RWPE2 (cell line): ENCODE results near the gene LRRC14B.
"Not testable (repeated sequence)": the region's sequence is repeated elsewhere in the genome, so short reads cannot be mapped to it uniquely, and the experiment has no call there.

ENCODE experiments used
- ATAC-seq: fragments of 200-7000 bp; cut with Tn5 transposase; 3 replicates; pipeline ENCODE4 v1.9.1; 2021; ENCODE audit warnings: low read depth
- DNase-seq: peaks from one replicate; pipeline ENCODE4 v3.0.0-alpha.2; 2020; ENCODE audit warnings: low spot score
- H3K27ac ChIP-seq: fragments of 450-650 bp; 2 replicates; pipeline ENCODE4 v1.5.1; 2017; ENCODE audit warnings: mild to moderate bottlenecking; ENCODE audit not compliant: poor library complexity, severe bottlenecking
- H3K27me3 ChIP-seq: fragments of 250-450 bp; sonication (Bioruptor Pico); 2 replicates; pipeline ENCODE4 v1.5.1; 2021; ENCODE audit warnings: mild to moderate bottlenecking, moderate library complexity; ENCODE audit not compliant: insufficient read depth, poor library complexity, severe bottlenecking
- H3K36me3 ChIP-seq: fragments of 250-450 bp; sonication (Bioruptor Pico); 2 replicates; pipeline ENCODE4 v1.5.1; 2020; ENCODE audit warnings: low read depth, mild to moderate bottlenecking, moderate library complexity
- H3K4me1 ChIP-seq: fragments of 250-450 bp; sonication (Bioruptor Pico); 2 replicates; pipeline ENCODE4 v1.5.1; 2021; ENCODE audit warnings: mild to moderate bottlenecking, moderate library complexity; ENCODE audit not compliant: insufficient read depth, poor library complexity, severe bottlenecking
- H3K4me3 ChIP-seq: fragments of 250-450 bp; sonication (Bioruptor Pico); 2 replicates; pipeline ENCODE4 v1.5.1; 2021; ENCODE audit warnings: mild to moderate bottlenecking, moderate library complexity; ENCODE audit not compliant: severe bottlenecking
- H3K9me3 ChIP-seq: fragments of 250-450 bp; sonication (Bioruptor Pico); 2 replicates; pipeline ENCODE4 v1.5.1; 2021; ENCODE audit warnings: mild to moderate bottlenecking, moderate library complexity; ENCODE audit not compliant: severe bottlenecking
- TF ChIP-seq, protein P1 (sequence below): fragments of 450-650 bp; IDR thresholded peaks from one replicate; pipeline ENCODE4 v1.5.1; 2017; ENCODE audit warnings: mild to moderate bottlenecking, moderate library complexity; ENCODE audit not compliant: poor library complexity, severe bottlenecking

The LRRC14B gene

DNA sequence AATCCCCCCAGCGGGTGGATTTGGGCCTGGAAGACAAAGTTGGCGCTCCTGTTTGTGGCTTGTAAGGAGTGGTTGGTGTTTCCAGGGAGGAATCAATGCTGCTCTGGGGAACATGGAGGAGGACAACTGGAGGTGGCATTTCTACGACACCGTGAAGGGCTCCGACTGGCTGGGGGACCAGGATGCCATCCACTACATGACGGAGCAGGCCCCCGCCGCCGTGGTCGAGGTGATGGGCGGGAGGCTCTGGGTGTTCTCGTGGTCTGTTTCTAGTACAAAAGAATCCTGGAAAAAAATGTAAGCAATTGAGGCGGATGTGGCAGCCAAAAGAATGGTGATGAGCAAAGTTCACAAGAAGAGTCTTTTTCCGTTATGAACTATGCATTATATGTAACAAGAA lies 34.0 kb downstream of the LRRC14B start:
- no peaks in the 10 kb centered on the region for H3K27me3 ChIP-seq
- H3K36me3 ChIP-seq = peaks cover 75% of the 10 kb centered on the region
- TF ChIP-seq, protein P1, sequence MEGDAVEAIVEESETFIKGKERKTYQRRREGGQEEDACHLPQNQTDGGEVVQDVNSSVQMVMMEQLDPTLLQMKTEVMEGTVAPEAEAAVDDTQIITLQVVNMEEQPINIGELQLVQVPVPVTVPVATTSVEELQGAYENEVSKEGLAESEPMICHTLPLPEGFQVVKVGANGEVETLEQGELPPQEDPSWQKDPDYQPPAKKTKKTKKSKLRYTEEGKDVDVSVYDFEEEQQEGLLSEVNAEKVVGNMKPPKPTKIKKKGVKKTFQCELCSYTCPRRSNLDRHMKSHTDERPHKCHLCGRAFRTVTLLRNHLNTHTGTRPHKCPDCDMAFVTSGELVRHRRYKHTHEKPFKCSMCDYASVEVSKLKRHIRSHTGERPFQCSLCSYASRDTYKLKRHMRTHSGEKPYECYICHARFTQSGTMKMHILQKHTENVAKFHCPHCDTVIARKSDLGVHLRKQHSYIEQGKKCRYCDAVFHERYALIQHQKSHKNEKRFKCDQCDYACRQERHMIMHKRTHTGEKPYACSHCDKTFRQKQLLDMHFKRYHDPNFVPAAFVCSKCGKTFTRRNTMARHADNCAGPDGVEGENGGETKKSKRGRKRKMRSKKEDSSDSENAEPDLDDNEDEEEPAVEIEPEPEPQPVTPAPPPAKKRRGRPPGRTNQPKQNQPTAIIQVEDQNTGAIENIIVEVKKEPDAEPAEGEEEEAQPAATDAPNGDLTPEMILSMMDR = no peak
- H3K9me3 ChIP-seq = no peaks in the 10 kb centered on the region
- H3K27ac ChIP-seq = no peak overlapping the region
- ATAC-seq (no peak), DNase-seq (no peak)
- no peak overlapping the region for H3K4me3 ChIP-seq
- peaks cover 21% of the 10 kb centered on the region for H3K4me1 ChIP-seq

DNA sequence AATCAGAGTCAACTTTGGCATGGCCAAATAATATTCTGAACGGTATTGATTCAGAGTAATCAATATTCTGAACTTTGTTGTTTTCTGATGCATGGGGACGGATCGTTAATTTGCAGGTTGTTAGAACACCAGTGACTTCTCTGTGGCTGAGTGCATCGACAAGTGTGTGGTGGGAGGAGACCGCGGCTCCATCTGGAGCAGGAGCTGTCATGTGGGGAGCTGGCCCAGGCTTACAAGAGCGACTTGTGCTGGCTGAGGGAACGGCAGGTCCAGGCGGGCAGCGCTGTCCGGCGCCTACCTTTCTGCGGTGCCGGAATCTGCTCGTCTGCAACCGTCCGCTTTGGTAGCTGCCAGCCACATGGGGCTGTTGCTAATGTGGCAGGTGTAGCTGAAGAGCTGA lies 36.1 kb downstream of the LRRC14B start:
- not testable (repeated sequence) for H3K4me3 ChIP-seq, H3K9me3 ChIP-seq, ATAC-seq, H3K27me3 ChIP-seq, H3K4me1 ChIP-seq, DNase-seq, H3K27ac ChIP-seq
- peaks cover 72% of the 10 kb centered on the region for H3K36me3 ChIP-seq

DNA sequence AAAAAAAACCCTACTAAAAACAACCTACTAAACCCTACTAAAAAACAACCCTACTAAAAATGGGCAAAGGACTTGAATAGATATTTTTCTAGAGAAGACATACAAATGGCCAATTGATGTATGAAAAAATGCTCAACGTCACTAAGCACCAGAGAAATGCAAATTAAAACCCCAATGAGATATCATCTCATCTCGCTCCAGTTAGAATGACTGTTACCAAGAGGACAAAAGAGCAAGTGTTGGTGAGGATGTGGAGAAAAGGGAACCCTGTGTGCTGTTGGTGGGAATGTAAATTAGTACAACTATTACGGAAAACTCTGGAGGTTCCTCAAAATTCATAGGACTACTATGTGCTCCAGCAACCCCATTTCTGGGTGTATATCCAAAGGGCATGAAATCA lies 37.6 kb downstream of the LRRC14B start:
- Histone ChIP-seq H3K9me3 (no peaks in the 10 kb centered on the region), H3K36me3 (peaks cover 77% of the 10 kb centered on the region), H3K4me3 (no peak overlapping the region), H3K27me3 (no peaks in the 10 kb centered on the region), H3K27ac (no peak overlapping the region), H3K4me1 (no peaks in the 10 kb centered on the region)
- TF ChIP-seq, protein P1 = no peak
- ATAC-seq (no peak), DNase-seq (no peak)

DNA sequence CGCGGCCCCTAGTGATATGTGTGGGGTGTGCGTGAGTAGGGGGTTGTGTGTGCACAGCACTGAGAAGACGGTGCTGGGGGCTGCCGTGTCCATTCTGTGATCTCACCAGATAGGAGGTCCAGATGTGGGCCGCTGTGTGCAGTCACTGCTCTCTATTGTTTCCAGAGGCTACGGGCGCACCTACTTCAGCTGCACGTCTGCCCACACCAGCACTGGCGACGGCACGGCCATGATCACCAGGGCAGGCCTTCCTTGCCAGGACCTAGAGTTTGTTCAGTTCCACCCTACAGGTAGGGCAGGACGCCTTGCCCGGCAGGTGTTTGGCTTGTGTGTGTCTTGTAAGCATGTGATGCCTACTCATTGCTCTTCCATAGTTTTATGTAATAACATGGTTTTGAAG lies 39.4 kb downstream of the LRRC14B start:
- H3K4me1 ChIP-seq = no peaks in the 10 kb centered on the region
- ATAC-seq = no peak
- no peaks in the 10 kb centered on the region for H3K27me3 ChIP-seq
- H3K9me3 ChIP-seq = no peaks in the 10 kb centered on the region
- TF ChIP-seq, protein P1 = no peak
- no peak overlapping the region for H3K27ac ChIP-seq
- H3K4me3 ChIP-seq = no peak overlapping the region
- H3K36me3 ChIP-seq = peaks cover 77% of the 10 kb centered on the region
- no peak for DNase-seq

DNA sequence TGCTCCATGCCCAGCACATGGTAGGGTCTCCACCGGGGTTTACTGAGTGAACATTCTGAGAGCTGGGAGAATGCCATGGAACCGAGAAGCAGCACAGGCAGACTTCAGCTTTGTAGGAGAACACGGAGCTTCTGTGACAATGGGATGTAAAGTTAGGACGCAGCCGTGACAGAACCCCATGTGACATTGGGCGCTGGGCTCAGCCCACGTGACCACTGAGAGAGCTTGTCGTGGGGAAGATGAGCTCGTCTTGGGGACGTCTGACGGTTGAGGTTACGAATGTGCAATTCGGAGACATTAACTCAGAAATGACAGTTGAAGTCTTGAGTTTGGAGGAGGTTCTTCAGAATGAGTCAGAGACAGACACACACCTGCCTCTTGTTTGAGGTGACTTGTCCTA lies 40.4 kb downstream of the LRRC14B start:
- Histone ChIP-seq H3K27me3 (no peaks in the 10 kb centered on the region), H3K4me1 (no peaks in the 10 kb centered on the region), H3K4me3 (no peak overlapping the region), H3K27ac (no peak overlapping the region), H3K9me3 (no peaks in the 10 kb centered on the region), H3K36me3 (peaks cover 73% of the 10 kb centered on the region)
- DNase-seq = no peak
- TF ChIP-seq, protein P1 = no peak
- ATAC-seq = no peak

DNA sequence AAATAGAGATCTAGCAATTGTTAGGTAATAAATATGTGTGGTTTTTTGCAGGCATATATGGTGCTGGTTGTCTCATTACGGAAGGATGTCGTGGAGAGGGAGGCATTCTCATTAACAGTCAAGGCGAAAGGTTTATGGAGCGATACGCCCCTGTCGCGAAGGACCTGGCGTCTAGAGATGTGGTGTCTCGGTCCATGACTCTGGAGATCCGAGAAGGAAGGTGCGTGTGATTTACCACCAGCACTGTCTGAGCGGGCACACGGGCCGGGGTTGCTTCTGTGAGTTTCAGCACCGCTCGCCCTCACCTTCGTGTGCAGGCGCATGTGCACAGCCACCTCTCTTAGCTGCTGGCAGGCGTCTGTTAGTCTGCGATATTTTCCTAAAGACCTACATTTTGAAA lies 42.1 kb downstream of the LRRC14B start:
- not testable (repeated sequence) for H3K4me1 ChIP-seq, H3K27me3 ChIP-seq, DNase-seq, H3K27ac ChIP-seq, H3K9me3 ChIP-seq, ATAC-seq, H3K4me3 ChIP-seq
- peaks cover 64% of the 10 kb centered on the region for H3K36me3 ChIP-seq
